GM10248 (cell line): Measurements from ENCODE around the gene PSEN2.

Experiments
- CTCF ChIA-PET: fragments of 300-600 bp; sonication (Branson Sonifier 250); formaldehyde crosslinking; extraction: SDS; loops from one replicate; lab custom pipeline; 2021; ENCODE audit warnings: antibody characterized with exemption; lab: Yijun Ruan, JAX
- POLR2A ChIA-PET: fragments of 350-650 bp; sonication (Branson Sonifier 250); formaldehyde crosslinking; extraction: SDS; loops from one replicate; lab custom pipeline; 2020; ENCODE audit warnings: antibody characterized with exemption; lab: Yijun Ruan, JAX
- DNase-seq: peaks from one replicate; pipeline ENCODE4 v3.0.0; 2012; ENCODE audit errors: extremely low spot score
- CTCF ChIP-seq: IDR thresholded peaks from 2 replicates; pipeline ENCODE4 v1.5.1; 2012; ENCODE audit warnings: mild to moderate bottlenecking, low read depth; ENCODE audit errors: extremely low read depth, missing control alignments, control extremely low read depth

The PSEN2 gene

DNA sequence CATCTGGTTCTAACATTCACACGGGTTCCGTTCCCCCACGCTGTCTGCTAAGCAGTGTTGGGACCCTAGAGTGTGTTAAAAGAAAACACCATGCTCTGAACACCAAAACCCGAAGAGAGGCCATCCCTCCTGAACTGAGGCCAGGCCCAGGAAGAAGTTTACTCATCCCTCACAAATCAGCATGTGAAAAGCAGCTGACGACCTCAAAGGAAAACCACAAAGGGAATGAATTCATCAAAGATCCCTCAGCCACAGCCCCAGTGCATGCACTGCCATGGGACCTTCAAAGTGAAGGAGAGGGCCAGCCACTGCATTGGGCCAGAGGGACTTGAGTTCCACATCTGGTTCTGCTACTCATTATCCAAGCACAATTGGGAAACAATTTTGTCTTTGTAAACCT lies 7.0 kb upstream of the PSEN2 start:
- no peak for DNase-seq
- ChIA-PET CTCF (interaction anchor here (0.8 to 1.8 kb wide), 2 partner anchors 14 to 35 kb away, joined by 3 to 4 read pairs; no protein-coding TSS in a partner anchor), POLR2A (no interaction called here)
- TF ChIP-seq CTCF: no peak

- no peak for TF ChIP-seq CTCF
- POLR2A ChIA-PET: no interaction called here
- CTCF ChIA-PET: interaction anchor here (0.8 to 1.8 kb wide), 2 partner anchors 13 to 36 kb away, joined by 3 to 4 read pairs; no protein-coding TSS in a partner anchor
- no peak for DNase-seq
These were observed 6.1 kb upstream of the PSEN2 start for GRCh38 chr1:226864311-226864710.

GRCh38 chr1:226865590-226865989 lies 4.8 kb upstream of the PSEN2 start:
- no peak for DNase-seq
- ChIA-PET POLR2A (no interaction called here), CTCF (no interaction called here)
- no peak for TF ChIP-seq CTCF

GRCh38 chr1:226867461-226868054 lies 2.9 kb upstream of the PSEN2 start:
- ChIA-PET CTCF (interaction anchor here (0.6 kb wide), 1 partner anchor 448 kb away, joined by 3 read pairs; no protein-coding TSS in a partner anchor), POLR2A (no interaction called here)
- no peak for DNase-seq
- TF ChIP-seq CTCF: no peak

DNA sequence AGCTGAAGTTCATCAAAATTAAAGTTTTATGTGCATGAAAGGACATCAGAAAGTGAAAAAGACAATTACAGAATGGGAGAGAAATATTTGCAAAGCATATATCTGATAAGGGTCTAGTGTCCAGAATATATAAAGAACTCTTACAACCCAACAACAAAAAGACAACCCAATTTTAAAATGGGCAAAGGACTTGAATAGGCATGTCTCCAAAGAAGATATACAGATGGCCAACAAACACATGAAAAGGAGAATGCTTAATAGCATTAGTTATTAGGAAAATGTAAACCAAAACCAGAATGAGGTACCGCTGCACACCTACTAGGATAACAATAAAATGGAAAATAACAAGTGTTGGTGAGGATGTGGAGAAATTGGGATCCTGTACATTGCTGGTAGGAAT lies 1.7 kb upstream of the PSEN2 start:
- DNase-seq: no peak
- no peak for TF ChIP-seq CTCF
- ChIA-PET CTCF (no interaction called here), POLR2A (no interaction called here)

GRCh38 chr1:226870026-226870400 lies 403 bp upstream of the PSEN2 start:
- DNase-seq: no peak
- no peak for TF ChIP-seq CTCF
- POLR2A ChIA-PET: no interaction called here
- CTCF ChIA-PET: interaction anchor here (0.9 to 1.4 kb wide), 4 partner anchors 13 to 236 kb away, joined by 3 read pairs; no protein-coding TSS in a partner anchor
